HEK293 (cell line): ENCODE results near the gene ADGRD1.
"Not testable (repeated sequence)": the region's sequence is repeated elsewhere in the genome, so short reads cannot be mapped to it uniquely, and the experiment has no call there.

Experiments
- CTCF ChIA-PET: fragments of 350-600 bp; formaldehyde crosslinking; extraction: SDS; loops from one replicate; lab custom pipeline; 2021; ENCODE audit warnings: antibody characterized with exemption; lab: Yijun Ruan, JAX
- POLR2A ChIA-PET: fragments of 300-600 bp; formaldehyde crosslinking; extraction: SDS; loops from one replicate; lab custom pipeline; 2020; ENCODE audit warnings: antibody characterized with exemption, inconsistent platforms; lab: Yijun Ruan, JAX
- H3K27ac ChIP-seq: fragments of 200-500 bp; sonication (Bioruptor generic); 2 replicates; pipeline ENCODE4 v1.5.1; 2014; ENCODE audit warnings: low read depth, low read length, control low read depth, inconsistent platforms; ENCODE audit errors: extremely low read depth
- H3K36me3 ChIP-seq, 2 experiments: fragments of 200-500 bp in 1 of 2; sonication (Bioruptor generic) in 1 of 2; 1 replicate in 1 of 2; 2 replicates in 1 of 2; pipeline ENCODE4 v1.5.1; 2014 to 2017; ENCODE audit warnings: inconsistent platforms in 2 of 2, low read length in 2 of 2; ENCODE audit not compliant: control insufficient read depth in 2 of 2, insufficient read depth in 1 of 2
- H3K4me1 ChIP-seq: fragments of 200-500 bp; sonication (Bioruptor generic); 2 replicates; pipeline ENCODE4 v1.5.1; 2014; ENCODE audit warnings: mild to moderate bottlenecking, low read length, inconsistent platforms; ENCODE audit not compliant: control insufficient read depth, insufficient read depth
- H3K4me3 ChIP-seq: 2 replicates; pipeline ENCODE4 v1.5.1; 2011; ENCODE audit warnings: low read depth, mild to moderate bottlenecking, control low read depth, low read length, moderate library complexity
- H3K9me3 ChIP-seq: fragments of 200-500 bp; sonication (Bioruptor generic); 2 replicates; pipeline ENCODE4 v1.5.1; 2014; ENCODE audit warnings: low read depth, low read length, inconsistent platforms; ENCODE audit not compliant: control insufficient read depth, insufficient read depth
- GFI1B ChIP-seq: fragments of 450-650 bp; formaldehyde crosslinking; IDR thresholded peaks from 2 replicates; pipeline ENCODE4 v1.5.1; 2016; ENCODE audit warnings: missing biosample characterization, missing genetic modification characterization
- SP2 ChIP-seq: fragments of 450-650 bp; formaldehyde crosslinking; IDR thresholded peaks from 2 replicates; pipeline ENCODE4 v1.5.1; 2016; ENCODE audit warnings: missing biosample characterization, missing genetic modification characterization
- ZBTB17 ChIP-seq: fragments of 450-650 bp; formaldehyde crosslinking; IDR thresholded peaks from 2 replicates; pipeline ENCODE4 v1.5.1; 2016; ENCODE audit warnings: missing biosample characterization, missing genetic modification characterization
- ZBTB20 ChIP-seq: fragments of 450-650 bp; formaldehyde crosslinking; IDR thresholded peaks from 2 replicates; pipeline ENCODE4 v1.5.1; 2016; ENCODE audit warnings: missing biosample characterization, missing genetic modification characterization
- ZIC2 ChIP-seq: fragments of 450-650 bp; formaldehyde crosslinking; IDR thresholded peaks from 2 replicates; pipeline ENCODE4 v1.5.1; 2016; ENCODE audit warnings: missing biosample characterization, missing genetic modification characterization
- ZNF157 ChIP-seq: fragments of 450-650 bp; formaldehyde crosslinking; IDR thresholded peaks from 2 replicates; pipeline ENCODE4 v1.5.1; 2016; ENCODE audit warnings: missing biosample characterization, missing genetic modification characterization
- ZNF175 ChIP-seq: fragments of 450-650 bp; formaldehyde crosslinking; IDR thresholded peaks from 2 replicates; pipeline ENCODE4 v1.5.1; 2016; ENCODE audit warnings: missing biosample characterization, missing genetic modification characterization
- ZNF223 ChIP-seq: fragments of 450-650 bp; formaldehyde crosslinking; IDR thresholded peaks from 2 replicates; pipeline ENCODE4 v1.5.1; 2016; ENCODE audit warnings: missing biosample characterization, missing genetic modification characterization
- ZNF391 ChIP-seq: fragments of 450-650 bp; formaldehyde crosslinking; IDR thresholded peaks from 2 replicates; pipeline ENCODE4 v1.5.1; 2016; ENCODE audit warnings: low read depth, missing biosample characterization, missing genetic modification characterization, borderline replicate concordance
- ZNF473 ChIP-seq: fragments of 450-650 bp; formaldehyde crosslinking; IDR thresholded peaks from 2 replicates; pipeline ENCODE4 v1.5.1; 2017; ENCODE audit warnings: missing biosample characterization, missing genetic modification characterization
- ZNF48 ChIP-seq: fragments of 450-650 bp; formaldehyde crosslinking; IDR thresholded peaks from 2 replicates; pipeline ENCODE4 v1.5.1; 2016; ENCODE audit warnings: missing biosample characterization, missing genetic modification characterization
- ZNF658 ChIP-seq: fragments of 450-650 bp; formaldehyde crosslinking; IDR thresholded peaks from 2 replicates; pipeline ENCODE4; 2016; ENCODE audit warnings: missing biosample characterization, missing genetic modification characterization
- ZNF768 ChIP-seq: fragments of 450-650 bp; formaldehyde crosslinking; IDR thresholded peaks from 2 replicates; pipeline ENCODE4 v1.5.1; 2018; ENCODE audit warnings: missing biosample characterization, mild to moderate bottlenecking, missing genetic modification characterization
- ZNF785 ChIP-seq: fragments of 450-650 bp; formaldehyde crosslinking; IDR thresholded peaks from 2 replicates; pipeline ENCODE4 v1.5.1; 2016; ENCODE audit warnings: missing biosample characterization, missing genetic modification characterization
- TF ChIP-seq, protein P1 (sequence below): fragments of 450-650 bp; formaldehyde crosslinking; IDR thresholded peaks from 2 replicates; pipeline ENCODE4 v1.5.1; 2016; ENCODE audit warnings: missing biosample characterization, missing genetic modification characterization
- TF ChIP-seq, protein P2 (sequence below): sonication (generic); formaldehyde crosslinking; IDR thresholded peaks from 2 replicates; pipeline ENCODE4 v1.8.1; 2022; ENCODE audit warnings: mild to moderate bottlenecking, moderate library complexity, missing genetic modification reagents
- TF ChIP-seq, protein P3 (sequence below): fragments of 450-650 bp; formaldehyde crosslinking; IDR thresholded peaks from 2 replicates; pipeline ENCODE4 v1.5.1; 2016; ENCODE audit warnings: missing biosample characterization, missing genetic modification characterization

ADGRD1 gene

DNA sequence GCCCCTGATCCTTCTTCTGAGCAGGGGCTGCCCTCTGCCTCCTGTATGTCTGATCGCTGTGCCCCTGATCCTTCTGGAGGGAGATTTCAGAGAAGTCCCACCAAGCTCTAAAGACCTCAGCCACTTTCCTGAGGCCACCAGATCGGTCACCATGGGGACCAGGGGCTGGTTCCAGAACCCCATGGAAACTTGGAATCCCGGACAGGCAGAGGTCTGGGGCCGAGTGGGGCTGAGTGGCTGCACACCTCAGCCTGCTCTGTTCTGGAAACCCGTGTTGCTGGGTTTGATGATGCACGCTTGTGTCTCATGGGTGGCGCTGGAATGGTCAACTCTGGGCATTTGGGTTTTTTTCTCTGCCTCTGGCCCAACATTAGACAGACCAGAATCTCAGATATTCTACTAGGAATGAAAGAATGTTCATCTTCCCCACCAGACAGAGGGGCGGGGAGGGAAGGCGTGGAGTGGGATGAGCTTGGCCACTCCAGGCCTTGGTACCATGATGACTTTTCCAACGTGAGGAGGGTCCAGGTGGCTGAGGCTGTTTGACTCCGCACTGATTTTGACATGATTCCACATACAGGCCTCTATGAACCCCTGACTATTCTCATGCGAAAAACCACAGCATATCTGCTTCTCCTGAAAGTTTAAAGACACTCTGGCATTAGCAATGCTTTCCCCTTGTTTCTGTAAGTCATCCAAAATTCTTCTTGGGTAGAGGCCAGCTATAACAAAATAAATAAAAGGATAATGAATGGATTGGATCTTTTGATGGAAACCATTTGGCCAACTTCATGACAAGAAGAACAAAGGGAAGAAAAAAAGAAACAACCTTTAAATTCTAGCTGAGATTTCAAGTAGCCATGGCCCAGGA is 114.5 kb downstream of the ADGRD1 start:
- CTCF ChIA-PET, result no interaction called here

DNA sequence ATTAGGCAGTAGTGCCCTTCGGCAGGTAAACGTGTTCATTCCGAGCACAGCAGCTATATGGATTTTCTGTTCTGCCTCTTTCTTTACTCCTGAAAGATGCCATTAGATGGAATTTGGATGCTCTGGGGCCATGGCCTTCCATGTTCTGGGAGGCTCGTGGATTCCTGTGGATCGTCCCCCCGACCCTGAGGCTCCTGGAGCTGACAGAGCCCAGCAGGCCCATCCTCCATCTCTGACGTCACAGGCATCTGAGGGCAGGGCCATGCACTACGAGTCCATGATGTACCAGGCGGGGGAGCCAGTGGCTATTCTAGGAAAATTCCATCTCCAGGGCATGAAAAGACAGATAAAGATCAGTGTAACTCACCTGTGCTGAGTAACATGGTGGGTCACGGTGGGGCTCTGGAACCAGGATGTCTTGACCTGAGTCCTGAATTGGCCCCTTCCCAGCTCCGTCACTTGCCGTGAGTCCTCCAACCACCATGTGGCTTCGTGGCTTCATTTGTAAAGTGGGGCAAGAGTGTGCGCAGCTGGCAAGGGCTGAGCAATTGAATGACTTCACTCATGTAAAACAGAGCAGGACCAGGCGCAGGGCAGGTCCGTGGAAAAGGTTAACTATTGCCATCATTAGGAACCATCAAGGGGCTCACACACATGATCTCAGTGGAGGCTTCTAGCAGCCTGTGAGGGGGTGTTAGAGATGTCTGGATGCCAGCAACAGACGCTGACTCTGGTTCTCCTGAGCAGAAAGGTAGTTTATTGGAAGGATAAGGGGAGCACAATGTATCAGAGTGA is 115.4 kb downstream of the ADGRD1 start:
- POLR2A ChIA-PET, H3K27ac ChIP-seq, H3K4me3 ChIP-seq, H3K4me1 ChIP-seq, H3K9me3 ChIP-seq, H3K36me3 ChIP-seq, CTCF ChIA-PET: not testable (repeated sequence)

More for the DNA sequence above, 114.5 kb downstream of the ADGRD1 start:
- POLR2A ChIA-PET, result no interaction called here
- Histone ChIP-seq H3K27ac (no peak overlapping the region), H3K4me1 (no peaks in the 10 kb centered on the region), H3K36me3 (no peaks in the 10 kb centered on the region), H3K4me3 (no peak overlapping the region), H3K9me3 (no peaks in the 10 kb centered on the region)
- TF ChIP-seq ZIC2 (tag by site-specific recombination) (no peak), ZNF785 (tag by site-specific recombination) (no peak), ZNF473 (tag by site-specific recombination) (no peak), GFI1B (tag by site-specific recombination) (no peak), ZBTB17 (tag by site-specific recombination) (no peak), ZNF48 (no peak), ZNF768 (tag by site-specific recombination) (no peak), ZBTB20 (no peak), ZNF658 (no peak), ZNF391 (tag by site-specific recombination) (no peak), ZNF223 (tag by site-specific recombination) (no peak), ZNF157 (no peak), SP2 (no peak), ZNF175 (tag by site-specific recombination) (no peak)
- TF ChIP-seq, protein P1, sequence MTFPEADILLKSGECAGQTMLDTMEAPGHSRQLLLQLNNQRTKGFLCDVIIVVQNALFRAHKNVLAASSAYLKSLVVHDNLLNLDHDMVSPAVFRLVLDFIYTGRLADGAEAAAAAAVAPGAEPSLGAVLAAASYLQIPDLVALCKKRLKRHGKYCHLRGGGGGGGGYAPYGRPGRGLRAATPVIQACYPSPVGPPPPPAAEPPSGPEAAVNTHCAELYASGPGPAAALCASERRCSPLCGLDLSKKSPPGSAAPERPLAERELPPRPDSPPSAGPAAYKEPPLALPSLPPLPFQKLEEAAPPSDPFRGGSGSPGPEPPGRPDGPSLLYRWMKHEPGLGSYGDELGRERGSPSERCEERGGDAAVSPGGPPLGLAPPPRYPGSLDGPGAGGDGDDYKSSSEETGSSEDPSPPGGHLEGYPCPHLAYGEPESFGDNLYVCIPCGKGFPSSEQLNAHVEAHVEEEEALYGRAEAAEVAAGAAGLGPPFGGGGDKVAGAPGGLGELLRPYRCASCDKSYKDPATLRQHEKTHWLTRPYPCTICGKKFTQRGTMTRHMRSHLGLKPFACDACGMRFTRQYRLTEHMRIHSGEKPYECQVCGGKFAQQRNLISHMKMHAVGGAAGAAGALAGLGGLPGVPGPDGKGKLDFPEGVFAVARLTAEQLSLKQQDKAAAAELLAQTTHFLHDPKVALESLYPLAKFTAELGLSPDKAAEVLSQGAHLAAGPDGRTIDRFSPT, result no peak
- TF ChIP-seq, protein P2, sequence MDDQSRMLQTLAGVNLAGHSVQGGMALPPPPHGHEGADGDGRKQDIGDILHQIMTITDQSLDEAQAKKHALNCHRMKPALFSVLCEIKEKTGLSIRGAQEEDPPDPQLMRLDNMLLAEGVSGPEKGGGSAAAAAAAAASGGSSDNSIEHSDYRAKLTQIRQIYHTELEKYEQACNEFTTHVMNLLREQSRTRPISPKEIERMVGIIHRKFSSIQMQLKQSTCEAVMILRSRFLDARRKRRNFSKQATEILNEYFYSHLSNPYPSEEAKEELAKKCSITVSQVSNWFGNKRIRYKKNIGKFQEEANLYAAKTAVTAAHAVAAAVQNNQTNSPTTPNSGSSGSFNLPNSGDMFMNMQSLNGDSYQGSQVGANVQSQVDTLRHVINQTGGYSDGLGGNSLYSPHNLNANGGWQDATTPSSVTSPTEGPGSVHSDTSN (CRISPR knock-in tag), result no peak
- TF ChIP-seq, protein P3, sequence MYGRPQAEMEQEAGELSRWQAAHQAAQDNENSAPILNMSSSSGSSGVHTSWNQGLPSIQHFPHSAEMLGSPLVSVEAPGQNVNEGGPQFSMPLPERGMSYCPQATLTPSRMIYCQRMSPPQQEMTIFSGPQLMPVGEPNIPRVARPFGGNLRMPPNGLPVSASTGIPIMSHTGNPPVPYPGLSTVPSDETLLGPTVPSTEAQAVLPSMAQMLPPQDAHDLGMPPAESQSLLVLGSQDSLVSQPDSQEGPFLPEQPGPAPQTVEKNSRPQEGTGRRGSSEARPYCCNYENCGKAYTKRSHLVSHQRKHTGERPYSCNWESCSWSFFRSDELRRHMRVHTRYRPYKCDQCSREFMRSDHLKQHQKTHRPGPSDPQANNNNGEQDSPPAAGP (tag by site-specific recombination), result no peak

DNA sequence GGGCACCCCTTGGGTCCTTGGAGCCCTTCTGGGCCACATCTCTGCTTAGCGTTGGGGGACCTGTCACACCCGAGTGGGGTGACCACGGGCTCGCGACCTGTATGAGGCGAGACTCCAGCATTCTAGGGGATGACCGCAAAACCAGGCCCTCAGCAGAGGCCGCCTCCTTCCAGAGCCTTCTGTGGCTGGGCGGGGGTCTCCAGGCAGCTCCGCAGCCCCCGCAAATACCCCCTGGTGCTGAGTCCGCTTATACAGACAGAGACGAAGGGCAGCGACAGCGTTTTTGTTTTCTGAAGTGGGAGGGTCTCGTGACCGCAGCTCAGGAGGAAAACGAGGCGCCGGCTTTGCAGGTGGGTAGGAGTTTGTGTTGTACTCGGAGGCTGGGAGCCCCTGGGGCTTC is 116.4 kb downstream of the ADGRD1 start:
- H3K4me3 ChIP-seq, H3K27ac ChIP-seq, CTCF ChIA-PET, H3K9me3 ChIP-seq, H3K36me3 ChIP-seq, H3K4me1 ChIP-seq, POLR2A ChIA-PET: not testable (repeated sequence)
